Stimulated activated CD4-positive, alpha-beta T cell treated with anti-CD3 and anti-CD28 coated beads, Interleukin-4, amount 100 ng/mL, for 24 hours (primary cell): Measurements from ENCODE around the gene ALS2CL.
"Not testable (repeated sequence)": the region's sequence is repeated elsewhere in the genome, so short reads cannot be mapped to it uniquely, and the experiment has no call there.

Experiments
- DNase-seq: peaks from one replicate; pipeline ENCODE4 v3.0.0-alpha.2; 2020

The ALS2CL gene

GRCh38 chr3:46714728-46715506 is 21.4 kb upstream of the ALS2CL start:
- DNase-seq: peak; percentile 2

DNA sequence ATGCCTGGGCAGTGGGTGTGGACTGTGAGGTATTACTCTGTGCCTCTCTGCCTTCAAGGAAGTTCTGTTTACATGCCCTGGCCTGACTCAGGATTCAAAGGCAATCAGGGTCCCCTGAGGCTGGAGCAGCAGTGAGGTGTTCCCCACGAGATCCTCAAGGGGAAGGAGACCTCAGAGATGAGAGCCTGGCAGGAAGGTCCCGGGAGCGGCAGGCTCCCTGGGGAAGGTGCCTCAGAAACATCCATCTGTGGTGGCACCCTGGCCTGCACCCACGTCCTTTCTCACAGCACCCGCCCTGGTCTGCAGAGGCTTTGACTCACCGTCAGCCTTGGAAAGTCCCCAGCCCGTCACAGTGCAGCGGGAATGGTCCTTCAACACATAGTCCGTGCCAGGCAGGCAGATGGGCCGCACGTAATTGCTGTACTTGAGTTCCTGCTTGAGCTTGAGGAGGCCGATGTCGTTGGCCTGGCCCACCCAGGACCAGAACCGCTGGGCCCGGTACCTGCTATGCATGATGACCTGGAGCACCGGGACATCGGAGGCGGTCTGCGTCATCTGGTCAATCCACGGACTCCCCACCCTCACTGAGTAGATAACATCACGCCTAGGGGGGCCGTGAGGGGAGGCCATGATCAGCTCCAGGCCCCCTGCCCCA is 20.5 kb upstream of the ALS2CL start:
- DNase-seq: no peak

DNA sequence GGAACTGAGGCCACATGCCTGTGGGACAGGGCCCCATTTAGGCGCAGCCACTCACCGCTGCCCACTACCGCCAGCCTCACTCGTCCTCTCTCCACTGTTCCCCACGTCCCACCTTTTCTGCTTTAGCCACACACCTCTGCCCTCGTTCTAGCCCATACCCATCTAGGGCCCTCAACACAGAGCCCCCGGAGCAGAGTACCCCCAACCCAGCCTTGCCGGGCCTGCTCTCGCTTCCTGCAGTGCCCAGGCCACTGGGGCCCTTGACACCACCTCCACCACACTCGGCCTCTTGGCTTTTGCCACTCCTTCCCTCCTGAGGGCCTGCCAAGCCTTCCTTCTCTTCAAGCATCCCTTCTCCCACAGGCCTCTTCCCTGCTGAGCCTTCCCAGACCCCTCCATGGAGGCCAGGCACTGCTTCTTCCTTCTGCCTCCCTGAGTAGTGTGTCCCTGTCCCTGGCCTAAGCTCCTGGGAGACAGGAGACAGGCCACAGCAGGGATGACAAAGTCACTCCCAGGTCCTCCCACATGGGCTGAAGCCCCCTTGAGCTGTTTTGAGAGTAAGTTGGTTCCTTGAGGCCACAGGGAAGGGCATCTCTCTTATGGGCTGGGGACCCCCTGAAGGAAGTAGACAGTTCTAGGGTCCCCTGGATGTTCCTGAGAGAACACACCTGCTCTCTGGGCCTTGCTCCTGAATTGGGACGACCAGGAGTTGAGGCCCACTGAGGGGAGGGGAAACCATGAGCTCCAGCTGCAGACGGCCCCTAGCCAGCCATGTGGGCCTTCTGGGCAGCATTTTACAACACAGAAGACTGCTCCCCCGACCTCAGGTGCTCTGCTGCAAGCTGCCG is 19.8 kb upstream of the ALS2CL start:
- DNase-seq: no peak

- no peak for DNase-seq
These were observed 18.9 kb upstream of the ALS2CL start for GRCh38 chr3:46712191-46713049.

- no peak for DNase-seq
These were observed 18.3 kb upstream of the ALS2CL start for GRCh38 chr3:46711760-46712159.

DNA sequence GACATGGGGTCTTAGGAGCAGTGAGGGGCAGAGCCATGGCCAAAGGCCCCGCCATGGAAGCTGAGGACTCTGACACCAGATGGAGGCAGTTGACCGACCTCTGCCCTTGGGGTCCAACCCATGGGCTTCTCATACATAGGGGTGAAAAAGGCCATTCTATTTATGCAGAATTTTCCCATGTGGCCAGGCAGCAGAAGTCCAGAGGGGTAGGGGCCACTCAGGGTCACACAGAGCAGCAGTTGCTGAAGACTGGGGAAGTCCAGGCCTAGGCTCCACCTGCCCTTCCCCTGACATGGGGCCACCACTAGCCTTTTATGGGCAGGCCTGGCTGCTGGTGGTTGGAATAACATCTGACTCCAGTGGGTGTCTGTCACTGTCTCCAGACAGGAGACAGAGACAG is 17.8 kb upstream of the ALS2CL start:
- DNase-seq: no peak

- DNase-seq: no peak
These were observed 17.3 kb upstream of the ALS2CL start for GRCh38 chr3:46710671-46711295.

- DNase-seq: no peak
These were observed 16.8 kb upstream of the ALS2CL start for GRCh38 chr3:46710229-46710628.

DNA sequence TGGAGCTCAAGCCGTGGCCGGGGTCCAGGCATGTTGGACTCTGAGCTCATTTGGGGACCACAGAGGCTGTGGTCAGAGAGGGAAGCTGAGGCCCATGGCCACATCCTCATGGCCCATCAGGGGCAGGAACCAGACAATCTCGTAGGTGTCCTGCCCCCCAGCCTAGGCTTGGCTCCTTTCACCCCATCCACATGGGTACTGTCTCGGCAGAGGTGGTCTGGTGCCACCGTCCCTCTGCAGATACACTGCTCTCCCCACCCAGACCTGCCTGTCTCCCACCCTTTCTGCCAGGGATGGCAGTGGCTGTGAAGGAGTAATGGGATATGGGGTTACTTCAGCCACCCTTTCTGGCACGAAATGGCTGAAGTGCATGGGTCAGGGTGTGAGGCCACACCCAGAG is 16.2 kb upstream of the ALS2CL start:
- no peak for DNase-seq

- no peak for DNase-seq
These were observed 15.7 kb upstream of the ALS2CL start for GRCh38 chr3:46709157-46709654.

- DNase-seq: no peak
These were observed 15.1 kb upstream of the ALS2CL start for GRCh38 chr3:46708401-46709156.

DNA sequence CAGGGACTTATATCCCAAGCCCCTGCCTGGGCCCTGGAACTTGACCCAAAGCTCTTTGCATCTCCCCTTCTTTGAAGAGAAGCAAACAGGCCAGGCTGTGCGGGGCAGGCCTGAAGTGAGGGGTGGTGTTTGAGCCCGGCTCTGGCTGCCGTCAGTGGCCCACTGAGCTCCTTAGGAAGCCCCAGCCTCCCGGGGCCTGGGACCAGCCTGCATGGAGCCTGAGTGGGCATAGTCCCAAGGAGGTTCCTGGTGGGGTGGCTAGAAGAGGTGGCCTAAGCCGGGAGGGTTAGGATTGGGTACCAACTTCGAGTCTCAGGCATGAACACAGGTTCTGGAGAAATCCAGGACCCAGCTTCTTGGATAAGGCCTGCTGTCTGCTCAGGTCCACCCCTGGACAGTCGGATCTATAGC is 14.1 kb upstream of the ALS2CL start:
- no peak for DNase-seq

GRCh38 chr3:46706771-46707582 is 13.5 kb upstream of the ALS2CL start:
- DNase-seq: no peak

GRCh38 chr3:46705751-46706552 is 12.5 kb upstream of the ALS2CL start:
- DNase-seq: no peak

DNA sequence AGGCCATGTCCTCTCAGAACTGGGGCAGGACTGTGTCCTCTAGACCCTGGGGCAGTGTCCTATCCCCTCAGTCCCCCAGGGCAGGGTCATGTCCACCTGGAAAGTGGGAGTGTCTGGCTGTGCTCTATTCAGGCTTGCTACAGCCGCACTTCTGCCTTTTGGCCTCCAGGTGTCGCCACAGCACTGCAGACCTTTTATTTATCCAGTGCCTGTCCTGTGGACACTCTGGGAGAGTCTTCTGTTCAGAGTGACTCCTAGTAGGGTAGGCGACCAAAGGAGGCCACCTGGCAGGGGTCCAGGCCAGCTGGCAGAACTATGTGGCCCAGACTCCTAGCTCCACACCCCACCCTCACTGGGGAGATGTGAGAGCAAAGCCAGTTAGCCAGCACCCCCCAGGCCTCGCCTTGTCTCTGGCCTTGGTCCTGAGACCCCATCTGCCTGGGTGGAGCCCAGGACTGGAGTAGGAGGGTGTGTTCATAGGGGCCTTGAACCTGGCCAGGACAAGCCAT is 11.6 kb upstream of the ALS2CL start:
- peak; percentile 73 for DNase-seq

DNA sequence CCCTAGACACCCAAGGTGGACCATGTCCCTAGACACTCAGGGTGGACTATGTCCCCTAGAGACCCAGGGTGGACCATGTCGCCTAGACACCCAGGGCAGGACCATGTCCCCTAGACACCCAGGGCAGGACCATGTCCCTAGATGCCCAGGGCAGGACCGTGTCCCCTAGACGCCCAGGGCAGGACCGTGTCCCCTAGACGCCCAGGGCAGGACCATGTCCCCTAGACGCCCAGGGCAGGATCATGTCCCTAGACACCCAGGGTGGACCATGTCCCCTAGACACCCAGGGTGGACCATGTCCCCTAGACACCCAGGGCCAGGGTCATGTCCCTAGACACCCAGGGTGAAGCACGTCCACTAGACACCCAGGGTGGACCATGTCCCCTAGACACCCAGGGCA is 10.9 kb upstream of the ALS2CL start:
- not testable (repeated sequence) for DNase-seq

GRCh38 chr3:46703013-46703520 is 9.6 kb upstream of the ALS2CL start:
- DNase-seq: no peak

DNA sequence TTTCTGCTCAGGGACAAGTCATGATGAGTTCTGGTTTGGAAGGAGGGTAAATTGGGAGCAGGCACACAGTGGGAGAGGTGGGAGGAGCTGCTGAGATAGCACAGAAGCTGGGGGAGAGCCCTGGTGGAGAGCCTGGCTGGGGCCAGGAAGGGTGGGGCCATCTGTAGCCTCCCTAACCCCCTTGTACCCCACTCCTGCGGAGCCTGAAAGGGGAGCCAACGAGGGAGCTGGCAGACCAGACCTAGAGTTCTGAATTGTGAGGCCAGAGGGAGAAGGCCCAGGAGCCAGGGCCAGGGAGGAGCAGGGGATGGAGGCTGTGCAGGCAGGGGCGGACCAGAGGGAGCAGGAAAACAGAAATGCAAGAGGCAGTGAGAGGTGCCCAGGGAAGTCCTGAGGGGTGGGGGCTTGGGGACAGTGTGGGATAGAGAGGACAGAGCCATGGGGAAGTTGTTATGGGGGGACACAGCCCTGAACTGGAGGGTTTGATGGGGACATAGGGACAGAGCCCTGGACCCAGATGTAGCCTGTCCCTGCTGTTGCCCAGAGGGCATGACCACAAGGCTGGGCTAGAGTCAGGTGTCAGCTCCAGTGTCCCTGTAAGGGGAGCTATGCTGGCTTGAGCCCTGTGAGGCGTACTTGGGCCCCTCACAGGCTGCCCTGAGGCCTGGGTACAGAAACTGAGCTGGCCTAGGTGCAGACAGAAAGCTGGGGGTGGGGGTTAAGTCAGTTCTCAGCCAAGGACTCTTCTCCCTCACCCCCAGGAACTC is 8.9 kb upstream of the ALS2CL start:
- DNase-seq: no peak
